Measurements from ENCODE around the gene SLC16A5.
A peak's percentile ranks its signal among the peaks of the same experiment; 100 is the strongest.

GRCh38 chr17:75087558-75088453, at the start of gene SLC16A5:
- TF ChIP-seq CTCF (IDR thresholded peaks at IDR 0.05) (no peak), POLR2AphosphoS5 (IDR thresholded peaks at IDR 0.05) (peak; percentile 35 to 80 (median 77))
